CD14-positive monocyte (primary cell): ENCODE measurements around the gene FHOD3. TPM values are rescaled to one million over a fixed set of nuclear protein-coding genes. Genes with fewer than 3 reads are reported as not detected.

Experiments
- DNase-seq, 3 donors: peaks; one replicate each; pipeline ENCODE4 v3.0.0-alpha.2; 2011 to 2022
- H2AFZ ChIP-seq: 2 replicates; pipeline ENCODE4 v1.6.0; 2012; ENCODE audit warnings: mild to moderate bottlenecking, low read depth, low read length, inconsistent platforms; ENCODE audit not compliant: insufficient read depth, poor library complexity, severe bottlenecking
- H3K27ac ChIP-seq, 2 donors: 1 replicate in 1 of 2; 2 replicates in 1 of 2; pipeline ENCODE4 v1.5.1; 2012 to 2013; ENCODE audit warnings: low read length in 2 of 2, control low read depth in 1 of 2, inconsistent platforms in 1 of 2, low read depth in 1 of 2, mild to moderate bottlenecking in 1 of 2
- H3K27me3 ChIP-seq, 2 donors: one replicate each; pipeline versions ENCODE4 v1.6.0 to v1.6.1; 2011 to 2013; ENCODE audit warnings: low read length in 2 of 2; ENCODE audit not compliant: control insufficient read depth in 2 of 2, insufficient read depth in 2 of 2
- H3K36me3 ChIP-seq, 2 donors: replicated peaks in 1 of 2; 1 replicate in 1 of 2; 2 replicates in 1 of 2; pipeline versions ENCODE4 v1.5.1 to v1.6.1; 2012 to 2013; ENCODE audit warnings: low read length in 2 of 2, control low read depth in 1 of 2, inconsistent platforms in 1 of 2, mild to moderate bottlenecking in 1 of 2; ENCODE audit not compliant: insufficient read depth in 2 of 2, control insufficient read depth in 1 of 2
- H3K4me1 ChIP-seq, 2 donors: 1 replicate in 1 of 2; 2 replicates in 1 of 2; pipeline versions ENCODE4 v1.5.1 to v1.6.1; 2012 to 2013; ENCODE audit warnings: low read length in 2 of 2, control low read depth in 1 of 2, inconsistent platforms in 1 of 2, mild to moderate bottlenecking in 1 of 2, moderate library complexity in 1 of 2; ENCODE audit not compliant: insufficient read depth in 2 of 2, control insufficient read depth in 1 of 2
- H3K4me2 ChIP-seq: replicated peaks from 2 replicates; pipeline ENCODE3; 2012; ENCODE audit warnings: low read length, moderate library complexity, mild to moderate bottlenecking; ENCODE audit not compliant: poor library complexity, severe bottlenecking; ENCODE audit errors: extremely low read depth
- H3K4me3 ChIP-seq, 3 experiments: fragments of 200-600 bp in 1 of 3; sonication (generic) in 1 of 3; replicated peaks in 1 of 3; 1 replicate in 2 of 3; 2 replicates in 1 of 3; pipeline ENCODE4 v1.5.1; 2011 to 2013; ENCODE audit warnings: low read length in 3 of 3, mild to moderate bottlenecking in 3 of 3, control low read depth in 2 of 3, low read depth in 2 of 3, inconsistent platforms in 1 of 3, moderate library complexity in 1 of 3
- H3K79me2 ChIP-seq: 2 replicates; pipeline ENCODE4 v1.6.0; 2012; ENCODE audit warnings: mild to moderate bottlenecking, control low read depth, inconsistent platforms, low read length, moderate library complexity; ENCODE audit not compliant: insufficient read depth
- H3K9ac ChIP-seq: 2 replicates; pipeline ENCODE4 v1.6.0; 2017; ENCODE audit warnings: low read length, mild to moderate bottlenecking; ENCODE audit not compliant: insufficient read depth, poor library complexity, severe bottlenecking
- H3K9me3 ChIP-seq, 2 donors: replicated peaks in 1 of 2; 1 replicate in 1 of 2; 2 replicates in 1 of 2; pipeline versions ENCODE4 v1.5.1 to v1.6.1; 2012 to 2013; ENCODE audit warnings: low read length in 2 of 2, control low read depth in 1 of 2; ENCODE audit not compliant: control insufficient read depth in 1 of 2, insufficient read depth in 1 of 2
- H4K20me1 ChIP-seq: 2 replicates; pipeline ENCODE4 v1.6.0; 2012; ENCODE audit warnings: mild to moderate bottlenecking, low read length, control low read depth, moderate library complexity; ENCODE audit not compliant: insufficient read depth
- H3K27ac Mint-ChIP-seq, 7 donors: one replicate each; pipeline ENCODE4 v1.8.0; 2020; ENCODE audit warnings: mild to moderate bottlenecking in 7 of 7, mixed read lengths in 7 of 7, moderate library complexity in 6 of 7, inconsistent platforms in 2 of 7
- H3K27me3 Mint-ChIP-seq, 3 donors: one replicate each; pipeline ENCODE4 v1.8.0; 2021 to 2022; ENCODE audit warnings: low read depth in 3 of 3, mild to moderate bottlenecking in 3 of 3, mixed read lengths in 3 of 3, moderate library complexity in 3 of 3, inconsistent platforms in 1 of 3
- H3K36me3 Mint-ChIP-seq, 2 donors: one replicate each; pipeline ENCODE4 v1.8.0; 2020; ENCODE audit warnings: mixed read lengths in 2 of 2, inconsistent platforms in 1 of 2, mild to moderate bottlenecking in 1 of 2
- H3K4me1 Mint-ChIP-seq: one replicate; pipeline ENCODE4 v1.8.0; 2020; ENCODE audit warnings: mild to moderate bottlenecking, mixed read lengths
- H3K4me3 Mint-ChIP-seq, 2 donors: one replicate each; pipeline ENCODE4 v1.8.0; 2020; ENCODE audit warnings: mild to moderate bottlenecking in 2 of 2, mixed read lengths in 2 of 2, moderate library complexity in 1 of 2
- H3K9me3 Mint-ChIP-seq, 7 donors: one replicate each; pipeline ENCODE4 v1.8.0; 2020 to 2022; ENCODE audit warnings: mixed read lengths in 7 of 7, mild to moderate bottlenecking in 6 of 7, moderate library complexity in 6 of 7, inconsistent platforms in 2 of 7
- WGBS: methylation state at CpG from one replicate; pipeline ENCODE4 v1.1.5; 2013; ENCODE audit warnings: missing lambda C conversion rate; ENCODE audit not compliant: insufficient coverage; 5-methylcytosine and 5-hydroxymethylcytosine counted together
- intact Hi-C, 2 donors: fragments of 100-400 bp; cut with micrococcal nuclease; formaldehyde crosslinking; loops; one replicate each; pipeline versions ENCODE4 v1.15.0 to v1.15.1; 2023
- polyA plus RNA-seq, 3 donors: library from polyadenylated mRNA; depleted of rRNA in 1 of 3; unstranded in 2 of 3; stranded (reverse) in 1 of 3; fragments of 300-500 nt in 2 of 3; fragments of >200 nt in 1 of 3; fragmentation: Illumina TruSeq in 2 of 3; gene quantifications; 1 replicate in 2 of 3; 2 replicates in 1 of 3; pipeline ENCODE4 v1.2.3, GENCODE V29; 2012 to 2021
- TF ChIP-seq, protein P1 (sequence below): fragments of 200-600 bp; IDR thresholded peaks from one replicate; pipeline ENCODE4 v1.8.0; 2022; ENCODE audit warnings: antibody characterized with exemption, mild to moderate bottlenecking

Gene FHOD3
- polyA plus RNA-seq, 3 donors, result not detected

DNA sequence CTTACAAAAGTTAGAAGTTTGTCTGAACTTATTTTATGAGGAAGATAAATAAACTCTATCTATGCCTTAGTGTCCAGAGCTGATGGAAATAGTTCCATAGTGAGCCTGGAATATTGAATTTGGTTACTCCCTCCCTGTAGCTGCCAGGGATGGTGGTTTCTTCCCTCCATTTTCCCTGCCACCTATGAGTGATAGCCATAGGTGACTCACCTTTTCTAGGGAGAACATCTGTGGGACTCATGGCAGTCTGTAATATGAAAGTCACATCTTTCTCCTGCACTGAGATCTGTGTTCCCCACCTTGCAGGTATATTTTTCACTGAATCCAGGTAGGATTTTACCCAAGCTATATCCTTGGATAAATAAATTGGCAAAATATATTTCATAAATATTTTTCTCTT lies 382.5 kb downstream of the FHOD3 start:
- no peaks in the 10 kb centered on the region for H3K4me1 Mint-ChIP-seq
- peaks cover 9 to 27% (median 23%) of the 10 kb centered on the region in 7 donors for H3K9me3 Mint-ChIP-seq
- no peak overlapping the region for H3K9ac ChIP-seq
- DNase-seq, result no peak
- TF ChIP-seq, protein P1, sequence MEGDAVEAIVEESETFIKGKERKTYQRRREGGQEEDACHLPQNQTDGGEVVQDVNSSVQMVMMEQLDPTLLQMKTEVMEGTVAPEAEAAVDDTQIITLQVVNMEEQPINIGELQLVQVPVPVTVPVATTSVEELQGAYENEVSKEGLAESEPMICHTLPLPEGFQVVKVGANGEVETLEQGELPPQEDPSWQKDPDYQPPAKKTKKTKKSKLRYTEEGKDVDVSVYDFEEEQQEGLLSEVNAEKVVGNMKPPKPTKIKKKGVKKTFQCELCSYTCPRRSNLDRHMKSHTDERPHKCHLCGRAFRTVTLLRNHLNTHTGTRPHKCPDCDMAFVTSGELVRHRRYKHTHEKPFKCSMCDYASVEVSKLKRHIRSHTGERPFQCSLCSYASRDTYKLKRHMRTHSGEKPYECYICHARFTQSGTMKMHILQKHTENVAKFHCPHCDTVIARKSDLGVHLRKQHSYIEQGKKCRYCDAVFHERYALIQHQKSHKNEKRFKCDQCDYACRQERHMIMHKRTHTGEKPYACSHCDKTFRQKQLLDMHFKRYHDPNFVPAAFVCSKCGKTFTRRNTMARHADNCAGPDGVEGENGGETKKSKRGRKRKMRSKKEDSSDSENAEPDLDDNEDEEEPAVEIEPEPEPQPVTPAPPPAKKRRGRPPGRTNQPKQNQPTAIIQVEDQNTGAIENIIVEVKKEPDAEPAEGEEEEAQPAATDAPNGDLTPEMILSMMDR, result no peak
- H4K20me1 ChIP-seq, result no peaks in the 10 kb centered on the region
- no peak overlapping the region for H3K27ac Mint-ChIP-seq
- no peaks in the 10 kb centered on the region for H3K36me3 Mint-ChIP-seq
- no peak overlapping the region for H3K4me2 ChIP-seq
- H3K9me3 ChIP-seq, result peaks cover 17 to 23% of the 10 kb centered on the region in 2 donors
- H3K27me3 ChIP-seq, result no peaks in the 10 kb centered on the region
- no peaks in the 10 kb centered on the region for H3K79me2 ChIP-seq
- no peak overlapping the region for H3K4me3 ChIP-seq
- no peaks in the 10 kb centered on the region for H3K4me1 ChIP-seq
- intact Hi-C loops, result no loop called here
- no peaks in the 10 kb centered on the region for H3K36me3 ChIP-seq
- H3K4me3 Mint-ChIP-seq, result no peak overlapping the region
- no peak overlapping the region for H2AFZ ChIP-seq
- H3K27me3 Mint-ChIP-seq, result peaks cover 2 to 5% (median 2%) of the 10 kb centered on the region in 3 donors
- H3K27ac ChIP-seq, result no peak overlapping the region

DNA sequence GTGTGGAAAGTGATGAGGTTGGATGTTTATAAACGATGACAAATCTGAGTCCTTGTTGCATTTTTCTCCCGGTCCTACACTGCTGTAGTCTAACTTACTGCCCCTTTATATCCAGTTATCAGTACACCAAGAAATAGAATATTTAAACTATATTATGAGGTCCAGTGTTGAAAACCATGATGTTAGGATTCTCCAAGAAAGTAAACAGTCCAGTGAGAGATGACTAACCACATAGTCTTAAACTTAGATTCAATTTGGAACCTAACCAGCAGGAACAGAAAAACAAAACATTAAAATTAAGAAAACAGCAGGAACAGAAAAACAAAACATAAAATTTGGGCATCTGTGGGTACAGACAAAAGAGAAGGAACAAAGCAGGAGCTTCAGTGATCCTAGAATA lies 388.1 kb downstream of the FHOD3 start:
- Mint-ChIP-seq H3K36me3 (no peaks in the 10 kb centered on the region), H3K4me1 (no peaks in the 10 kb centered on the region), H3K4me3 (no peak overlapping the region), H3K27me3 (peaks cover 2 to 3% (median 2%) of the 10 kb centered on the region in 3 donors), H3K9me3 (peaks cover 6 to 18% (median 13%) of the 10 kb centered on the region in 7 donors), H3K27ac (no peak overlapping the region)
- Histone ChIP-seq H3K27ac (no peak overlapping the region), H3K27me3 (no peaks in the 10 kb centered on the region), H3K36me3 (no peaks in the 10 kb centered on the region), H3K79me2 (no peaks in the 10 kb centered on the region), H3K9ac (no peak overlapping the region), H3K4me2 (no peak overlapping the region), H3K4me1 (no peaks in the 10 kb centered on the region), H3K4me3 (no peak overlapping the region), H3K9me3 (peaks cover 13 to 17% of the 10 kb centered on the region in 2 donors), H2AFZ (no peak overlapping the region), H4K20me1 (no peaks in the 10 kb centered on the region)
- intact Hi-C loops, result no loop called here
- WGBS, result no CpG with 5 or more reads among the region's 2 CpGs
- DNase-seq, result no peak
- TF ChIP-seq, protein P1, result no peak
